WI38 (cell line): ENCODE data around the gene CERKL.

Experiments
- H3K4me3 ChIP-seq: 2 replicates; pipeline ENCODE4 v1.5.1; 2011; ENCODE audit warnings: low read depth, mild to moderate bottlenecking, control low read depth, low read length
- TF ChIP-seq, protein P1 (sequence below): IDR thresholded peaks from 2 replicates; pipeline ENCODE4 v1.5.1; 2012; ENCODE audit warnings: low read depth, mild to moderate bottlenecking, control low read depth, low read length

The CERKL gene

DNA sequence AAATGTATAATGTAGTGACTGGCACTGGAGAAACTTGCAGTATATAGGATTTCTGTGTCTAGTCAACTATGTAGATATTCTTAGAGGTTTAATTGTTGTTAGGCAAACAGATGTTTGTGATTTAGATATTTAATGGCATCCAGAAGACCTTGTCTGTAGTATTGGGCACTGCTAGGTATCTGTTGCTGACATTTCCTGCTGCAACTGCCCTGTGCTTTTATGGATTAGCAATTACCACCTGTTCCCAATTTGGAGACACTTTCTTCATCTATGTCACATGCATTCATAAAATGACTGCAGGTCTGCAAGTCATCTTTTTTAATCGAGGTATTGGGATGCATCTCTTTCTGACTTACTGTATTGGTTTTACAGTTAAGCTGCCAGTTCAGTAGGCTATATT lies 128.5 kb downstream of the CERKL start:
- TF ChIP-seq, protein P1, sequence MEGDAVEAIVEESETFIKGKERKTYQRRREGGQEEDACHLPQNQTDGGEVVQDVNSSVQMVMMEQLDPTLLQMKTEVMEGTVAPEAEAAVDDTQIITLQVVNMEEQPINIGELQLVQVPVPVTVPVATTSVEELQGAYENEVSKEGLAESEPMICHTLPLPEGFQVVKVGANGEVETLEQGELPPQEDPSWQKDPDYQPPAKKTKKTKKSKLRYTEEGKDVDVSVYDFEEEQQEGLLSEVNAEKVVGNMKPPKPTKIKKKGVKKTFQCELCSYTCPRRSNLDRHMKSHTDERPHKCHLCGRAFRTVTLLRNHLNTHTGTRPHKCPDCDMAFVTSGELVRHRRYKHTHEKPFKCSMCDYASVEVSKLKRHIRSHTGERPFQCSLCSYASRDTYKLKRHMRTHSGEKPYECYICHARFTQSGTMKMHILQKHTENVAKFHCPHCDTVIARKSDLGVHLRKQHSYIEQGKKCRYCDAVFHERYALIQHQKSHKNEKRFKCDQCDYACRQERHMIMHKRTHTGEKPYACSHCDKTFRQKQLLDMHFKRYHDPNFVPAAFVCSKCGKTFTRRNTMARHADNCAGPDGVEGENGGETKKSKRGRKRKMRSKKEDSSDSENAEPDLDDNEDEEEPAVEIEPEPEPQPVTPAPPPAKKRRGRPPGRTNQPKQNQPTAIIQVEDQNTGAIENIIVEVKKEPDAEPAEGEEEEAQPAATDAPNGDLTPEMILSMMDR = no peak
- H3K4me3 ChIP-seq = no peak overlapping the region

DNA sequence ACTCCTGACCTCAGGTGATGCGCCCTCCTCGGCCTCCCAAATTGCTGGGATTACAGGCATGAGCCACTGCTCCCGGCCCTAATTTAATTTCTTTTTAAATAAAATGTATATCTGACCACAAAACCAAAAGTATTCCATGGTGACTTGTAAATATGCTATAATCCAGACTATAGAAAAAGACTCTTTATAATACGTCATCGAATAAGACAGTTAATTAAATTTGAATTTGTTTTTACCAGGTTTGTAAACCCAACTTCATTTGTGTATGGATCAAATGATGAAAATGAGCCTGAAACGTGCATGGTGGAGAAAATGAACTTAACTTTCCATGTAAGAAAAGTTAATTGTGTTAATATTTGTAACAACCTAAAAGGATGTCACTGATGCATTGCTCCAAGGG lies 129.8 kb downstream of the CERKL start:
- TF ChIP-seq, protein P1 = no peak
- H3K4me3 ChIP-seq = no peak overlapping the region

DNA sequence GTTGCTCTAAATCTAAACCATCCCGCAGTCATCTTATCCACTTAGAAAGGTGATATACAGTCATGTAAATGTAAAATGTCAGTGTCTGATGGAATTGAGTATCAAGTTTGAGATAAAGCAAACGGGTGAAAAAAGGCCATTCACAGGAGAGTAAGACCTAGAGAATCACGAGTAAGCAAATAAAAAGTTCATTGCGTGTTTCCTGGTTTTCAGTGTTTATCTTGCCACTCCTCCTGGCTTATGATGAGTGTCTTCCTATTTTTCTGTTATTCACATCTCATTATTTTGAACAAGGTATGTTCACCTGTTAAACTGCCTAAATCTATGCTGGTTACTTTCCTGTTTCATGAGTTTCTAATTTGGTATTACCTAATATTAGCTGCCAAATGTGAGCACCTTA lies 130.9 kb downstream of the CERKL start:
- TF ChIP-seq, protein P1 = no peak
- no peak overlapping the region for H3K4me3 ChIP-seq

DNA sequence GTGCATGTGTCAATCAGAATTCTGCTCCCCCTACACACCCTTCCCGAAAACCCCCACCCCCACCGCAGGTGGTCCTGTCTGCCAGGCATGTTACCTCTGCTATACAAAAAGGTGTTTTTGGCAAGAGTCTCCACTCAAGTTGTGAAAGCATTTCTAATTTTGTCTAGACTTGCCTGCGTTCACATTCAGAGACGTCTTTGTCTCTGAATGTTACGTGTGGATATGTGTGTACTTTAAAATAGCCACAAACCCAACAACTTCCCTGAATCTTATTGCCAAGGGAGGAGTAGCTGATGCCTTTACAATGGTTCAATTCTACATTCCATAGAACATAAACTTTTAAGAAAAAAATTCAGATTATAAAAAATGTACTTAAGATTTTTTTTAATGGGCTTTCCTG lies 133.1 kb downstream of the CERKL start:
- TF ChIP-seq, protein P1 = no peak

DNA sequence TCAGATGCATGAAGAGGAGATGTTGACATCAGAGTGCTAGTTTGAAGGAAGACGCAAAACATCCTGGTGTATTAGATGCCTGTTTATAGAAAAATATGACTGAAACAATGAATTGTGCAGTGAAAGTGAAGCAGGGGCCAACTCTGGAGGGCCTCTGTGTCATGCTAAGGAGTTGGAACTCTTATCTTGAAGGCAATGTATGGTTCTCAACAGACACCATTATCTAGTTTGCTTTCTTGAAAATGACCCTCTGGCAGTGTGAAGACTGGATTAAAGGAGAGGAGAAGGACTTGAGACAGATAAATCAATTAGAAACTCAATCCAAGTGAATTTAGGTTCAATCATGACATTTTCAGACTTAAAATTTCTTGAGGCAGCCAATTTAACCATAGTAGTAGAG lies 136.7 kb downstream of the CERKL start:
- H3K4me3 ChIP-seq = no peak overlapping the region
- TF ChIP-seq, protein P1 = no peak

More for the DNA sequence above, 133.1 kb downstream of the CERKL start:
- H3K4me3 ChIP-seq = no peak overlapping the region

DNA sequence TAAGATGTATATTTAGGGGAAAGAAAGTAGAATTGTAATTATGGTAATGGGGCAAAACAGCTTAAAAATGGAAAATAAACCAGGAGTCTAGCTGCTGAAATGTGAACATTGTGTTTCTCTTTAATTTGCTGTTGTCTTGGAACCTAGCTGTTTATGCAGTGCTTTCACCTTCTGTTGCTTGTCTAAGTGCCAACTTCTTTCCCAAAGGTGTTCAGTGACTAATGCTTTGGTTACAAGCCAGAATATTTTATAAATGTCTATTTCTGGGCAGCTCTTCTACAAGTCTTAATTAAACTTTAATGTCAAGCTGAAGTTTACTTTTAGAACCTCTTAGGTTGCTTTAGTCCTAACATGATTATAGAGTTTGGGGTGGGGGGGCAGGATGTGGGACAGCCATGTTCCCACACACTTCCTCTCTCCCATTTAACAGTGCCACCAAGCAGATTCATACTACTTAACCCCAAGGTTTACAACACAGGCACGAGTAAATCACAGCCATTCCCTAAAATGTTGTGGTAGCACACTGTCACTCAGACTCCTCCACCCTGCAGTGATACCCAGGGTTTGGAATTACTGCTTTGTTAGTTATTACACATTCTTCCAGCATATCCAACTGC lies 139.1 kb downstream of the CERKL start:
- no peak overlapping the region for H3K4me3 ChIP-seq
- TF ChIP-seq, protein P1 = no peak

DNA sequence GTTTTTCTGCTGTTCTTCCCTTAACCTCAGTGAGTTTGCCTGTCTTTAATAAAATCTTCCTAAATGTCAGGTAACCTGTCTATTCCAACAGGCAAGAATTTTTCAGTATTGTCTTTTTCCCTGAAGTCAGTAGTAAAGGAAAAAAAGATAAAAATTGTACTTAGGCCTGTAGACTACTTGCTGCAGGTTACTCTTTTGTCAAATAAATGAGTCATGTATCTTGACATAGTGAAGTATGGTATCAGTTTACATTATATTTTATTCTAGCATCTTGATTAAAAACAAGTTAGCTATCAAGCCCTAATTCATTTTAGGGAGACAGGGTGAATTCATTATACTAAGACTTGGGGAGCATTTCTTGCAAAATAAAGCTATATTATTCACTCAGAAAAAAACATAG lies 139.9 kb downstream of the CERKL start:
- TF ChIP-seq, protein P1 = no peak
- H3K4me3 ChIP-seq = no peak overlapping the region
